Stimulated activated CD4-positive, alpha-beta T cell treated with anti-CD3 and anti-CD28 coated beads, Interleukin-15, amount 100 ng/mL, for 24 hours (primary cell): Measurements from ENCODE around the gene PSMD13.
"Not testable (repeated sequence)": the region's sequence is repeated elsewhere in the genome, so short reads cannot be mapped to it uniquely, and the experiment has no call there.

Experiments used
- DNase-seq: peaks from one replicate; pipeline ENCODE4 v3.0.0-alpha.2; 2020

PSMD13 gene

GRCh38 chr11:220641-221215 lies 16.0 kb upstream of the PSMD13 start:
- not testable (repeated sequence) for DNase-seq

- no peak for DNase-seq
These were observed 15.2 kb upstream of the PSMD13 start for GRCh38 chr11:221539-221938.

- no peak for DNase-seq
These were observed 14.6 kb upstream of the PSMD13 start for GRCh38 chr11:221998-222789.

- no peak for DNase-seq
These were observed 13.6 kb upstream of the PSMD13 start for GRCh38 chr11:223026-223789.

GRCh38 chr11:223884-224283 lies 12.9 kb upstream of the PSMD13 start:
- DNase-seq = no peak

GRCh38 chr11:224424-224823 lies 12.4 kb upstream of the PSMD13 start:
- DNase-seq = no peak

- DNase-seq = peak; percentile 30
These were observed 10.9 kb upstream of the PSMD13 start for GRCh38 chr11:225734-226453.

- DNase-seq = no peak
These were observed 8.9 kb upstream of the PSMD13 start for GRCh38 chr11:227824-228379.

GRCh38 chr11:230431-230830 lies 6.3 kb upstream of the PSMD13 start:
- no peak for DNase-seq

- no peak for DNase-seq
These were observed 3.8 kb upstream of the PSMD13 start for GRCh38 chr11:232783-233565.

- no peak for DNase-seq
These were observed 1.6 kb upstream of the PSMD13 start for GRCh38 chr11:235180-235579.

- DNase-seq = peak; percentile 82
These were observed 1.2 kb upstream of the PSMD13 start for GRCh38 chr11:235609-235996.

GRCh38 chr11:235997-236773 lies 591 bp upstream of the PSMD13 start, which contains the start of gene SIRT3:
Gene SIRT3, minus strand, starts transcription at chr11:236342. Its CDS starts 14 bp downstream, at chr11:236328.
- peak; percentile 83 for DNase-seq

- DNase-seq = not testable (repeated sequence)
These were observed 1.6 kb downstream of the PSMD13 start for GRCh38 chr11:238346-238745.

- DNase-seq = no peak
These were observed 3.5 kb downstream of the PSMD13 start for GRCh38 chr11:240315-240714.

GRCh38 chr11:241634-242033 lies 4.9 kb downstream of the PSMD13 start:
- DNase-seq = no peak

GRCh38 chr11:244376-244775 lies 7.6 kb downstream of the PSMD13 start:
- DNase-seq = no peak

GRCh38 chr11:249062-249461 lies 12.3 kb downstream of the PSMD13 start:
- DNase-seq = no peak

- DNase-seq = no peak
These were observed 13.5 kb downstream of the PSMD13 start for GRCh38 chr11:250274-250673.

- peak; percentile 79 for DNase-seq
These were observed 14.0 kb downstream of the PSMD13 start for GRCh38 chr11:250740-251299.

GRCh38 chr11:251550-251949 lies 14.8 kb downstream of the PSMD13 start:
- no peak for DNase-seq
